GM19467 (cell line): ENCODE measurements around the gene UBQLN4.
"Not testable (repeated sequence)": the region's sequence is repeated elsewhere in the genome, so short reads cannot be mapped to it uniquely, and the experiment has no call there.

Experiments
- ATAC-seq: cut with Tn5 transposase; IDR thresholded peaks from one replicate; pipeline ENCODE4 v1.9.1; 2021; ENCODE audit warnings: mild to moderate bottlenecking, moderate library complexity; ENCODE audit not compliant: unreplicated experiment

The UBQLN4 gene

GRCh38 chr1:156081180-156081916, 27.8 kb upstream of the UBQLN4 start:
- no peak for ATAC-seq

GRCh38 chr1:156080863-156081179, 27.2 kb upstream of the UBQLN4 start:
- no peak for ATAC-seq

- no peak for ATAC-seq
Observed at GRCh38 chr1:156080241-156080862, 26.8 kb upstream of the UBQLN4 start.

- no peak for ATAC-seq
Observed at GRCh38 chr1:156079762-156080161, 26.2 kb upstream of the UBQLN4 start.

GRCh38 chr1:156078728-156079127, 25.1 kb upstream of the UBQLN4 start:
- ATAC-seq = no peak

GRCh38 chr1:156077430-156077760, 23.8 kb upstream of the UBQLN4 start:
- ATAC-seq = no peak

- no peak for ATAC-seq
Observed at GRCh38 chr1:156076609-156077429, 23.2 kb upstream of the UBQLN4 start.

GRCh38 chr1:156075775-156076204, 22.2 kb upstream of the UBQLN4 start:
- ATAC-seq = no peak

GRCh38 chr1:156075162-156075561, 21.6 kb upstream of the UBQLN4 start:
- ATAC-seq = no peak

GRCh38 chr1:156074661-156075060, 21.1 kb upstream of the UBQLN4 start:
- no peak for ATAC-seq

GRCh38 chr1:156073740-156074139, 20.1 kb upstream of the UBQLN4 start:
- no peak for ATAC-seq

GRCh38 chr1:156073110-156073687, 19.6 kb upstream of the UBQLN4 start:
- no peak for ATAC-seq

GRCh38 chr1:156072251-156072650, 18.7 kb upstream of the UBQLN4 start:
- no peak for ATAC-seq

- ATAC-seq = not testable (repeated sequence)
Observed at GRCh38 chr1:156071332-156071816, 17.8 kb upstream of the UBQLN4 start.

- ATAC-seq = no peak
Observed at GRCh38 chr1:156070548-156070947, 16.9 kb upstream of the UBQLN4 start.

GRCh38 chr1:156069490-156070455, 16.2 kb upstream of the UBQLN4 start:
- no peak for ATAC-seq

- ATAC-seq = no peak
Observed at GRCh38 chr1:156067262-156067661, 13.7 kb upstream of the UBQLN4 start.

- ATAC-seq = no peak
Observed at GRCh38 chr1:156065871-156066270, 12.3 kb upstream of the UBQLN4 start.

- no peak for ATAC-seq
Observed at GRCh38 chr1:156065212-156065611, 11.6 kb upstream of the UBQLN4 start.

- no peak for ATAC-seq
Observed at GRCh38 chr1:156064615-156065014, 11.0 kb upstream of the UBQLN4 start.

GRCh38 chr1:156063997-156064285, 10.3 kb upstream of the UBQLN4 start:
- ATAC-seq = no peak
